Naive thymus-derived CD8-positive, alpha-beta T cell (primary cell): ENCODE results near the gene ZC3H7B. TPM values are rescaled to one million over a fixed set of nuclear protein-coding genes. Genes with fewer than 3 reads are reported as not detected.

Experiments used
- ATAC-seq, 2 donors: fragments of 150-1000 bp; cut with Tn5 transposase in 1 of 2; sonication (Bioruptor Pico), chemical (Tn5 transposase) in 1 of 2; 1 replicate in 1 of 2; 2 replicates in 1 of 2; pipeline ENCODE4 v1.10.0; 2021; ENCODE audit warnings: mild to moderate bottlenecking in 2 of 2, moderate library complexity in 2 of 2
- POLR2A ChIA-PET: fragments of 350-600 bp; sonication (Branson Sonifier 250); formaldehyde crosslinking; loops from one replicate; lab custom pipeline; 2021; ENCODE audit warnings: antibody characterized with exemption; lab: Charles Lee
- DNase-seq, 10 donors: peaks; one replicate each; pipeline versions ENCODE4 v3.0.0 to v3.0.0-alpha.2; 2020 to 2022
- H3K27ac Mint-ChIP-seq, 10 donors: one replicate each; pipeline ENCODE4 v1.8.0; 2020 to 2022; ENCODE audit warnings: mild to moderate bottlenecking in 10 of 10, mixed read lengths in 10 of 10, moderate library complexity in 4 of 10, inconsistent platforms in 1 of 10
- H3K27me3 Mint-ChIP-seq, 5 donors: one replicate each; pipeline ENCODE4 v1.8.0; 2021 to 2022; ENCODE audit warnings: mixed read lengths in 5 of 5
- H3K36me3 Mint-ChIP-seq, 3 donors: one replicate each; pipeline ENCODE4 v1.8.0; 2020 to 2022; ENCODE audit warnings: mixed read lengths in 3 of 3, mild to moderate bottlenecking in 2 of 3, inconsistent platforms in 1 of 3
- H3K4me1 Mint-ChIP-seq, 4 donors: one replicate each; pipeline ENCODE4 v1.8.0; 2021 to 2022; ENCODE audit warnings: mixed read lengths in 4 of 4
- H3K4me3 Mint-ChIP-seq, 10 donors: one replicate each; pipeline ENCODE4 v1.8.0; 2020 to 2022; ENCODE audit warnings: mild to moderate bottlenecking in 10 of 10, mixed read lengths in 10 of 10, moderate library complexity in 6 of 10, inconsistent platforms in 1 of 10
- H3K9me3 Mint-ChIP-seq, 9 donors: one replicate each; pipeline ENCODE4 v1.8.0; 2020 to 2022; ENCODE audit warnings: mixed read lengths in 9 of 9, mild to moderate bottlenecking in 3 of 9, inconsistent platforms in 1 of 9, moderate library complexity in 1 of 9
- polyA plus RNA-seq, 3 donors: library from polyadenylated mRNA; unstranded; fragments of 300-500 nt; fragmentation: Illumina TruSeq; gene quantifications; one replicate each; pipeline ENCODE4 v1.2.3, GENCODE V29; 2021
- total RNA-seq, 8 experiments: library from RNA in 2 of 8; stranded (reverse) in 2 of 8; gene quantifications; one replicate each; pipeline ENCODE4 v1.2.3 and lab custom pipeline; 2021 to 2026

ZC3H7B gene
- total and polyA plus RNA-seq, 5 experiments from 2014 or later, result 0.65 to 48.1 (median 1.5) TPM

GRCh38 chr22:41364233-41364632, 62.9 kb downstream of the ZC3H7B start:
- POLR2A ChIA-PET, result no interaction called here
- peaks cover 0 to 16% (median 3%) of the 10 kb centered on the region in 5 donors for H3K27me3 Mint-ChIP-seq
- no peak for ATAC-seq
- no peaks in the 10 kb centered on the region for H3K9me3 Mint-ChIP-seq
- H3K4me3 Mint-ChIP-seq, result no peak overlapping the region
- no peak overlapping the region for H3K27ac Mint-ChIP-seq
- peaks cover 0 to 2% (median 0%) of the 10 kb centered on the region in 3 donors for H3K36me3 Mint-ChIP-seq
- H3K4me1 Mint-ChIP-seq, result peaks cover 0 to 11% (median 1%) of the 10 kb centered on the region in 4 donors
- no peak for DNase-seq

- H3K27me3 Mint-ChIP-seq, result peaks cover 0 to 16% (median 3%) of the 10 kb centered on the region in 5 donors
- no peak overlapping the region for H3K27ac Mint-ChIP-seq
- ATAC-seq, result no peak
- no peaks in the 10 kb centered on the region for H3K9me3 Mint-ChIP-seq
- peaks cover 0 to 11% (median 0%) of the 10 kb centered on the region in 4 donors for H3K4me1 Mint-ChIP-seq
- H3K4me3 Mint-ChIP-seq, result no peak overlapping the region
- no peak for DNase-seq
- POLR2A ChIA-PET, result no interaction called here
- H3K36me3 Mint-ChIP-seq, result peaks cover 0 to 2% (median 0%) of the 10 kb centered on the region in 3 donors
Observed at GRCh38 chr22:41364955-41365354, 63.6 kb downstream of the ZC3H7B start.

- Mint-ChIP-seq H3K4me1 (peaks cover 0 to 11% (median 0%) of the 10 kb centered on the region in 4 donors), H3K27ac (no peak overlapping the region), H3K4me3 (no peak overlapping the region), H3K9me3 (no peaks in the 10 kb centered on the region), H3K27me3 (peaks cover 0 to 16% (median 3%) of the 10 kb centered on the region in 5 donors), H3K36me3 (no peaks in the 10 kb centered on the region)
- ATAC-seq (no peak), DNase-seq (no peak)
- POLR2A ChIA-PET, result no interaction called here
Observed at GRCh38 chr22:41365425-41365824, 64.1 kb downstream of the ZC3H7B start.

GRCh38 chr22:41366323-41367029, 65.2 kb downstream of the ZC3H7B start:
- POLR2A ChIA-PET, result no interaction called here
- Mint-ChIP-seq H3K36me3 (no peaks in the 10 kb centered on the region), H3K27ac (no peak overlapping the region), H3K4me1 (peaks cover 0 to 11% (median 0%) of the 10 kb centered on the region in 4 donors), H3K9me3 (no peaks in the 10 kb centered on the region), H3K27me3 (peaks cover 0 to 16% (median 3%) of the 10 kb centered on the region in 5 donors), H3K4me3 (peak overlapping the region in 2 of 10 donors; percentile 10 to 14)
- DNase-seq (no peak), ATAC-seq (peak in 1 of 2 donors; percentile 35)

DNA sequence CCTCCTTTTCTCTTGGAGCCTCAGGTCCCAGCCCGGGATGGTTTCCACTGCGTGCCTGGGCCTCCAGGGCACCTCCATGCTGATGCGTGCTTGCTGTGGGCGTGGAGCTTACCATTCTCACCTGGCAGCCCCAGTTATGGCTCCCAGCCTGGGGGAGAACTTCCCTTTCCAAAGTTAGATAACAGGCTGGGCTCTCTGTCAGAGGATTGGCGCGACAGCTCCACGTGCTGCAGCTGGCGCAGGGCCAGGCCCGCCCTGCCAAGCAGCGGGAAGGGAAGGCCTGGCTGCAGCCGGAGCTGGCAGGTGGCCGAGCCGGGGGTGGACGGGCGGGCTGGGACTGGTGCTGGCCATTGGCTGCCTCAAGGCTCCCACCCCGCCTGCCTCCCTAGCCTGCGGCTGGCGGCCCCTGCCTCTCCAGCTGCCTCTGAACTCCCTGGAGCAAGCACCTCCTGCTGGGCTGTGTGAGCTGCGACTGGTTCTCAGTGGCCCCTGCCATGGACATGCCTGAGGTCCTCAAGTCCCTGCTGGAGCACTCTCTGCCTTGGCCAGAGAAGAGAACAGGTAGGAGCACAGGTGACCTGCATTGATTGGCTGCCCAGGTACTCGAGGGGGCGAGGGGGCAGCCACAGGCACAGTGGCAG, 65.8 kb downstream of the ZC3H7B start:
- POLR2A ChIA-PET, result no interaction called here
- Mint-ChIP-seq H3K27ac (peak overlapping the region in 2 of 10 donors; percentile 40 to 43), H3K4me1 (peaks cover 0 to 11% (median 0%) of the 10 kb centered on the region in 4 donors)

DNA sequence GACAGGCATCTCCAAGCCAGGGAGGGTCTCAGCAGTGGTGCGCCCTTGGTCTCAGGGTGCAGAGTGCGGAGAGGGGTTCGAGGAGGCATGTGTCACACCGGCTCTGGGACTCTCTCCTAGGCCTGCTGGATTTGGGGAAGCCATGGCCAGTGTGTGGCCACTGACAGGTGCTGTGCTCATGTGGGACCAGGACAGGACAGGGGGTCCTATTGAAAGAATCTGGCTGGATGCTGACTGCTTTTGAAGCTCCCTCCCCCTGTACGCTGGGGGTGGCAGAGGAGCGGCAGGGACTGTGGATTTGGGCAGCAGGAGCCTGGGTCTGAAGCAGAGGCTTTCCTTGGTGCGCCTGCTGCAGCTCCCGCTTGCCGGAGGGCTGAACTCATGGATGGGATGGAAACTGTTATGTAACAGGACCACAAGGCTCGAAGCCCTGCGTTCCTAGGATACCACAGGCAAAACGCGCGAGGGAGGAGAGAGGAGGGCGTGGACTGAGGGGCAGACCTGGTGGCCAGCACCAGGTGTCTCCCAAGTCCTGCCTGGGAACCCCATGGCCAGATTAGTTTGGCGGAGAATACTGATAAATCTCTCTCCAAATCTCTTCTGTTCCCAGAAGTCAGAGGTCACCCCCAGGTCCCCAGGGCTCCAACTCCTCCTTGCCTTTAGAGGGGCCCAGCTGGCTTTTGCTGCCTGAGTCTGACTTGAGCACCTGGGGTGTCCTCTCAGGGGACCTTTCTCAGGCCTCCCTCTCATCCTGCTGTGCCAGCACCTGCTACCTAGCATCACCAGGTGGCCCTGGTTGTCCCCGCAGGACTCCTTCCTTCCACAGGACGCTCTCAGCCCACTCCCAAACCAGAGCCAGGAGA, 66.6 kb downstream of the ZC3H7B start:
- H3K4me3 Mint-ChIP-seq, result peak overlapping the region in 1 of 10 donors; percentile 36

More for the DNA sequence above, 65.8 kb downstream of the ZC3H7B start:
- Mint-ChIP-seq H3K27me3 (peaks cover 0 to 16% (median 3%) of the 10 kb centered on the region in 5 donors), H3K9me3 (no peaks in the 10 kb centered on the region), H3K4me3 (peak overlapping the region in 3 of 10 donors; percentile 10 to 39 (median 14)), H3K36me3 (no peaks in the 10 kb centered on the region)
- ATAC-seq (peak; percentile 35 to 57), DNase-seq (peak in 2 of 10 donors; percentile 8 to 15)

GRCh38 chr22:41368543-41369423, 67.5 kb downstream of the ZC3H7B start:
- Mint-ChIP-seq H3K27me3 (peaks cover 0 to 16% (median 3%) of the 10 kb centered on the region in 5 donors), H3K9me3 (no peaks in the 10 kb centered on the region), H3K27ac (peak overlapping the region in 1 of 10 donors; percentile 49), H3K4me1 (peaks cover 0 to 11% (median 0%) of the 10 kb centered on the region in 4 donors), H3K4me3 (no peak overlapping the region), H3K36me3 (no peaks in the 10 kb centered on the region)
- POLR2A ChIA-PET, result interaction anchor here (0.6 kb wide), 1 partner anchor 38 kb away, joined by 3 read pairs; no protein-coding TSS in a partner anchor
- ATAC-seq (no peak), DNase-seq (no peak)

More for the DNA sequence above, 66.6 kb downstream of the ZC3H7B start:
- POLR2A ChIA-PET, result interaction anchor here (0.6 kb wide), 1 partner anchor 37 kb away, joined by 3 read pairs; no protein-coding TSS in a partner anchor
- DNase-seq, result no peak
- Mint-ChIP-seq H3K27me3 (peaks cover 0 to 16% (median 3%) of the 10 kb centered on the region in 5 donors), H3K27ac (peak overlapping the region in 2 of 10 donors; percentile 40 to 49), H3K4me1 (peaks cover 0 to 11% (median 0%) of the 10 kb centered on the region in 4 donors), H3K36me3 (no peaks in the 10 kb centered on the region), H3K9me3 (no peaks in the 10 kb centered on the region)
- ATAC-seq, result no peak

GRCh38 chr22:41369424-41369745, 68.1 kb downstream of the ZC3H7B start:
- no peak for ATAC-seq
- POLR2A ChIA-PET, result no interaction called here
- H3K9me3 Mint-ChIP-seq, result no peaks in the 10 kb centered on the region
- peaks cover 0 to 16% (median 3%) of the 10 kb centered on the region in 5 donors for H3K27me3 Mint-ChIP-seq
- no peak overlapping the region for H3K27ac Mint-ChIP-seq
- H3K36me3 Mint-ChIP-seq, result no peaks in the 10 kb centered on the region
- H3K4me1 Mint-ChIP-seq, result peaks cover 0 to 11% (median 0%) of the 10 kb centered on the region in 4 donors
- DNase-seq, result no peak
- no peak overlapping the region for H3K4me3 Mint-ChIP-seq

DNA sequence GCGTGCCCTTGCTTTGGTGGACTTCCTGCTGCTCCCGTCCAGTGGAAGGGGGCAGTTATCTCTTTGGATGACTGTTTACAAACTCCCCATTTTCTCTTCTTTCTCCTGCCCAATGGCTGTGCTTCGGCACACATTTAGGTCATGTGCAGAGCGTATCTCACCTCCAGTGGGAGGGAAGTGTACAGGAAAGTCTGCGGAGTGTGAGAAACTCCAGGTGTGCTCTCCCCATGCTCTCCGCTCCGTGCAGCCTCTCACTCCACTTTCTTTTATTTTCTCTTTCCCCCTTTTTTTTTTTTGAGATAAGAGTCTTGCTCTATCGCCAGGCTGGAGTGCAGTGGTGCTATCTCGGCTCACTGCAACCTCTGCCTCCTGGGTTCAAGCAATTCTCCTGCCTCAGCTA, 68.5 kb downstream of the ZC3H7B start:
- H3K4me1 Mint-ChIP-seq, result peaks cover 0 to 14% (median 2%) of the 10 kb centered on the region in 4 donors
- ATAC-seq (no peak), DNase-seq (no peak)
- H3K27ac Mint-ChIP-seq, result no peak overlapping the region
- no peaks in the 10 kb centered on the region for H3K36me3 Mint-ChIP-seq
- H3K27me3 Mint-ChIP-seq, result peaks cover 0 to 16% (median 3%) of the 10 kb centered on the region in 5 donors
- no peak overlapping the region for H3K4me3 Mint-ChIP-seq
- POLR2A ChIA-PET, result no interaction called here
- no peaks in the 10 kb centered on the region for H3K9me3 Mint-ChIP-seq

GRCh38 chr22:41377846-41378245, 76.5 kb downstream of the ZC3H7B start:
- no peaks in the 10 kb centered on the region for H3K9me3 Mint-ChIP-seq
- POLR2A ChIA-PET, result interaction anchor here (0.6 to 1.2 kb wide), 2 partner anchors 149 to 249 kb away, joined by 3 read pairs; no protein-coding TSS in a partner anchor
- no peaks in the 10 kb centered on the region for H3K36me3 Mint-ChIP-seq
- DNase-seq (no peak), ATAC-seq (no peak)
- peaks cover 2 to 18% (median 13%) of the 10 kb centered on the region in 4 donors for H3K4me1 Mint-ChIP-seq
- H3K27me3 Mint-ChIP-seq, result no peaks in the 10 kb centered on the region
- no peak overlapping the region for H3K27ac Mint-ChIP-seq
- H3K4me3 Mint-ChIP-seq, result no peak overlapping the region

- H3K36me3 Mint-ChIP-seq, result no peaks in the 10 kb centered on the region
- peaks cover 6 to 24% (median 21%) of the 10 kb centered on the region in 4 donors for H3K4me1 Mint-ChIP-seq
- H3K27me3 Mint-ChIP-seq, result no peaks in the 10 kb centered on the region
- no peak for ATAC-seq
- peak overlapping the region in 9 of 10 donors; percentile 39 to 96 (median 93) for H3K4me3 Mint-ChIP-seq
- POLR2A ChIA-PET, result interaction anchor here (0.6 to 3.9 kb wide), 16 partner anchors 24 to 699 kb away, joined by 3 to 47 read pairs (median 6); partner anchors contain the start of genes ACO2, DESI1, EP300 and PHF5A
- no peak for DNase-seq
- peak overlapping the region; percentile 79 to 99 (median 96) for H3K27ac Mint-ChIP-seq
- no peaks in the 10 kb centered on the region for H3K9me3 Mint-ChIP-seq
Observed at GRCh38 chr22:41380993-41381328, 79.6 kb downstream of the ZC3H7B start.
